ENCODE data around the gene KDF1.
A peak's percentile ranks its signal among the peaks of the same experiment; 100 is the strongest.
"Not testable (repeated sequence)": the region's sequence is repeated elsewhere in the genome, so short reads cannot be mapped to it uniquely, and the experiment has no call there.

Gene KDF1

GRCh38 chr1:26953374-26953773 is 6.9 kb downstream of the KDF1 start:
- DNase-seq (ENCODE audit: low read depth): no peak

GRCh38 chr1:26951821-26952497 is 8.3 kb downstream of the KDF1 start:
- DNase-seq (ENCODE audit: low read depth): no peak

- DNase-seq (ENCODE audit: low read depth): no peak
These were observed 9.1 kb downstream of the KDF1 start for GRCh38 chr1:26951216-26951615.

- DNase-seq (ENCODE audit: low read depth): no peak
These were observed 9.7 kb downstream of the KDF1 start for GRCh38 chr1:26950602-26951001.

- no peak for DNase-seq (ENCODE audit: low read depth)
These were observed 10.3 kb downstream of the KDF1 start for GRCh38 chr1:26949926-26950319.

GRCh38 chr1:26949266-26949925 is 10.9 kb downstream of the KDF1 start:
- no peak for DNase-seq (ENCODE audit: low read depth)

- not testable (repeated sequence) for DNase-seq (ENCODE audit: low read depth)
These were observed 11.6 kb downstream of the KDF1 start for GRCh38 chr1:26948725-26949057.

GRCh38 chr1:26946270-26946669 is 14.0 kb downstream of the KDF1 start:
- no peak for DNase-seq (ENCODE audit: low read depth)

GRCh38 chr1:26945728-26946127 is 14.5 kb downstream of the KDF1 start:
- no peak for DNase-seq (ENCODE audit: low read depth)

- DNase-seq (ENCODE audit: low read depth): no peak
These were observed 15.1 kb downstream of the KDF1 start for GRCh38 chr1:26945138-26945537.

- no peak for DNase-seq (ENCODE audit: low read depth)
These were observed 17.6 kb downstream of the KDF1 start for GRCh38 chr1:26942656-26943055.

GRCh38 chr1:26941311-26941710 is 19.0 kb downstream of the KDF1 start:
- DNase-seq (ENCODE audit: low read depth): no peak

- DNase-seq (ENCODE audit: low read depth): no peak
These were observed 21.6 kb downstream of the KDF1 start for GRCh38 chr1:26938659-26939025.

- DNase-seq (ENCODE audit: low read depth): no peak
These were observed 22.1 kb downstream of the KDF1 start for GRCh38 chr1:26938004-26938658.

GRCh38 chr1:26936823-26937222 is 23.4 kb downstream of the KDF1 start:
- no peak for DNase-seq (ENCODE audit: low read depth)

GRCh38 chr1:26932531-26932930 is 27.7 kb downstream of the KDF1 start:
- DNase-seq (ENCODE audit: low read depth): no peak

- DNase-seq (ENCODE audit: low read depth): no peak
These were observed 36.6 kb downstream of the KDF1 start for GRCh38 chr1:26923711-26924110.

GRCh38 chr1:26922901-26923300 is 37.4 kb downstream of the KDF1 start:
- no peak for DNase-seq (ENCODE audit: low read depth)

- no peak for DNase-seq (ENCODE audit: low read depth)
These were observed 37.9 kb downstream of the KDF1 start for GRCh38 chr1:26922431-26922729.

GRCh38 chr1:26921540-26922430 is 38.5 kb downstream of the KDF1 start, which contains the start of gene NUDC:
NUDC (plus strand) TSS chr1:26921743; CDS start chr1:26921849, 106 bp downstream.
- peak; percentile 92 for DNase-seq (ENCODE audit: low read depth)

GRCh38 chr1:26921126-26921539 is 39.1 kb downstream of the KDF1 start:
- DNase-seq (ENCODE audit: low read depth): no peak

GRCh38 chr1:26915204-26915842 is 44.9 kb downstream of the KDF1 start:
- no peak for DNase-seq (ENCODE audit: low read depth)
